Transverse colon (tissue), 3 donors: ENCODE data around the gene FAM216B.

Experiments used
- CTCF ChIP-seq, 5 experiments: fragments of 200-600 bp in 3 of 5; fragments of 450-650 bp in 2 of 5; sonication (generic) in 3 of 5; IDR thresholded peaks; 1 replicate in 2 of 5; 2 replicates in 3 of 5; pipeline ENCODE4 v1.5.1; 2016 to 2017; ENCODE audit warnings: antibody characterized with exemption in 5 of 5, inconsistent platforms in 3 of 5, mild to moderate bottlenecking in 2 of 5, moderate library complexity in 1 of 5
- POLR2A ChIP-seq: fragments of 450-650 bp; IDR thresholded peaks from one replicate; pipeline ENCODE4 v1.6.1; 2016; ENCODE audit warnings: antibody characterized with exemption, mild to moderate bottlenecking, moderate library complexity

GRCh38 chr13:42820451-42820850 is 39.1 kb downstream of the FAM216B start:
- TF ChIP-seq POLR2A, result no peak
- TF ChIP-seq CTCF (IDR thresholded peaks at IDR 0.05), result no peak
